NCI-H1694 treated with DMSO at 0.1 percent for 48 hours (cell line): ENCODE results near the gene NCEH1.
"Not testable (repeated sequence)": the region's sequence is repeated elsewhere in the genome, so short reads cannot be mapped to it uniquely, and the experiment has no call there.

Experiments used
- DNase-seq: peaks from one replicate; lab custom pipeline; 2025; lab: John Stamatoyannopoulos, UW

NCEH1 gene

GRCh38 chr3:172707967-172708366 is 2.9 kb downstream of the NCEH1 start:
- no peak for DNase-seq

- no peak for DNase-seq
These were observed 3.8 kb downstream of the NCEH1 start for GRCh38 chr3:172707030-172707429.

GRCh38 chr3:172705170-172705569 is 5.7 kb downstream of the NCEH1 start:
- no peak for DNase-seq

- no peak for DNase-seq
These were observed 6.9 kb downstream of the NCEH1 start for GRCh38 chr3:172704001-172704400.

GRCh38 chr3:172702731-172703130 is 8.1 kb downstream of the NCEH1 start:
- not testable (repeated sequence) for DNase-seq

- DNase-seq: no peak
These were observed 8.6 kb downstream of the NCEH1 start for GRCh38 chr3:172702256-172702655.

- DNase-seq: no peak
These were observed 9.1 kb downstream of the NCEH1 start for GRCh38 chr3:172701751-172702150.

- no peak for DNase-seq
These were observed 9.9 kb downstream of the NCEH1 start for GRCh38 chr3:172700936-172701455.

GRCh38 chr3:172700256-172700655 is 10.6 kb downstream of the NCEH1 start:
- no peak for DNase-seq

- DNase-seq: no peak
These were observed 11.8 kb downstream of the NCEH1 start for GRCh38 chr3:172699031-172699430.

GRCh38 chr3:172698631-172699030 is 12.2 kb downstream of the NCEH1 start:
- no peak for DNase-seq

- no peak for DNase-seq
These were observed 13.3 kb downstream of the NCEH1 start for GRCh38 chr3:172697558-172697957.

- no peak for DNase-seq
These were observed 14.5 kb downstream of the NCEH1 start for GRCh38 chr3:172696357-172696756.

GRCh38 chr3:172694573-172695246 is 16.2 kb downstream of the NCEH1 start:
- DNase-seq: no peak

- no peak for DNase-seq
These were observed 18.0 kb downstream of the NCEH1 start for GRCh38 chr3:172692751-172693338.

GRCh38 chr3:172690936-172691335 is 19.9 kb downstream of the NCEH1 start:
- DNase-seq: no peak

- no peak for DNase-seq
These were observed 22.3 kb downstream of the NCEH1 start for GRCh38 chr3:172688588-172688987.

- DNase-seq: peak; percentile 34
These were observed 23.4 kb downstream of the NCEH1 start for GRCh38 chr3:172687501-172687900.

- no peak for DNase-seq
These were observed 25.3 kb downstream of the NCEH1 start for GRCh38 chr3:172685331-172686214.

GRCh38 chr3:172680684-172681083 is 30.2 kb downstream of the NCEH1 start:
- DNase-seq: no peak

GRCh38 chr3:172679599-172679998 is 31.3 kb downstream of the NCEH1 start:
- no peak for DNase-seq

GRCh38 chr3:172678068-172678467 is 32.8 kb downstream of the NCEH1 start:
- no peak for DNase-seq
